HG03571 (cell line): ENCODE results near the gene ITGB3BP.
"Not testable (repeated sequence)": the region's sequence is repeated elsewhere in the genome, so short reads cannot be mapped to it uniquely, and the experiment has no call there.

Experiments used
- ATAC-seq: cut with Tn5 transposase; IDR thresholded peaks from one replicate; pipeline ENCODE4 v1.9.1; 2021; ENCODE audit not compliant: unreplicated experiment

ITGB3BP gene

DNA sequence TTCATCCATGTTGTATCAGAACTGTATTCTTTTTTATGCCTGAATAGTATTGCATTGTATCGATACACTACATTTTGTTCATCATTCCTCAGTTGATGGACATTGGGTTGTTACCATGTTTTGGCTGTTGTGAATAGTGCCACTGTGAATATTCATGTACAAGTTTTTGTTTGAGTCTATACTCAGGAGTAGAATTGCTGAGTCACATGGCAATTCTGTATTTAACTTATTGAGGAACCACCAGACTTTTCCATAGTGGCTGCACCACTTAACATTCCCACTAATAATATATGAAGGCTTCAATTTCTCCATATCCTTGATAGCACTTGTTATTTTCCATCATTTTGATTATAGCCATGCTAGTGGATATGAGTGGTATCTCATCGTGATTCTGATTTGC lies 99.4 kb downstream of the ITGB3BP start:
- no peak for ATAC-seq

- not testable (repeated sequence) for ATAC-seq
Measured at GRCh38 chr1:63420746-63421145, 102.3 kb downstream of the ITGB3BP start.

DNA sequence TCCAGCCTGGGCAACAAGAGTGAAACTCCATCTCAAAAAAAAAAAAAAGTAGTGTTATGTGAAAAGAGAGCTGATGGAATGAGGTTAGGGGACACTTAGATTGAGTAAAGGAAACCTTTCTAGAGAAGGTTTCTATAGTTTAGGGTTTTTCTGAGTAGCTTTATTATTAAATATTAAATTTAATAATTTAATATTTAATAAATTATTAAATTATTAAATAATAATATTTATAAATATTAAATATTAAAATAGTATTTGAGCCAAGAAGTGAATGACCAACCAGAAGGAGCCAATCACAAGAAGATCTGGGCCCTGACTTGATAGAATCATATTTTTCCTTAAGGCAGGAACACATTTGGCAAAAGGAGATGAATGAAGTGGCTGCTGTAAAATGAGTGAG lies 104.9 kb downstream of the ITGB3BP start:
- ATAC-seq: no peak

- no peak for ATAC-seq
Measured at GRCh38 chr1:63414691-63415365, 108.2 kb downstream of the ITGB3BP start.

- ATAC-seq: no peak
Measured at GRCh38 chr1:63413394-63413793, 109.6 kb downstream of the ITGB3BP start.

DNA sequence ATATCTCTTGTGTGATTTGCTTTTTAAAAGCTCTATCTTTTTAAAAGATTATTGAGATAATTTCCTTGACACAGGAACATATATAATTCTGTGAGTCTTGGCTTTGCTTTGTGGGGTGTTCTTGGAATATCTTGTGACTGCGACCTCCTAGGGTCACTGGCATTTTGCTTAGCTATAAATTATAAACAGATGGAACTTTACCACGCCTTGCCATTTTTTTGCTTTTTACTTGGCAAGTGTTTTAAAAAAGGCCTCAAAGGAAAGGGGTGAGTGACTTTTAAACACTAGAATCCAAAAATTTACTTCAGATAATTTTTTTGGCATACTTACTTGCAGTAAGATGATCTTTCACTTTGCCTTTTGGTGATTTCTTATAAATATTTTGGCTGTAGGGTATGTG lies 112.0 kb downstream of the ITGB3BP start:
- ATAC-seq: no peak

DNA sequence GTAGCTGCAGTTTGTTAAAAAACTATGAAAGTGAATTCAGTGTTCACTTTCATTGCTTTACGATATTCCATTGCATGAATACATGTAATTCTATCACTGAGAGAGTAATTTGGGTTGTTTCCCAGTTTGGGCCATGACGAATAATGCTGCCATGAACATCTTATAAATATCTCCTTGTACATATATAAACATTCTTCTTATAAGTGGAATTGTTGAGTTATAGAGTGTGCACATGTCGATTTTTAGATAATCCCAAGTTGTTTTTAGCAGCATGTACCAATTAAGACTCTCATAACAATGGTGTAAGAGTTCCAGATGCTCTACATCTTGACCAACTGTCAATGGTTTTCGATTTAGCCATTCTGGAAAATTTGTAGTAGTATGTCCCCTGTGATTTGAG lies 114.7 kb downstream of the ITGB3BP start:
- ATAC-seq: no peak

DNA sequence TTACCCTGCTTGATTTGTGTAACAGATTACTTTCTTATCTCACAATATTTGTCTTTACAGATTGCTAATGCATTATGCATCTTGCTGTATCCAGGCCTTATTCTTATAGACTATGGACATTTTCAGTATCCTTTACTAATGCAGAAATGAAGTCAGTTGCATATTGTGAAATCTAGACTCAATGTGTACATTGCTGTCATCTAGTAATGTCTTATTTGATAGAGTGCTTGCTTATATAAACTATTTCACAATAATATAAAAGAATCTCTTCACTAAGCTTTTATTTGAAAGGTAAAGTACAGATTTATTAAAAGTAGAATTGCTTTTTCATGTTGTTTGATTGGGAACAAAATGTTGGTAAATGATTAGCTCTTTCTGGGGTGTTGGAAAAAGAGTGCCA lies 116.0 kb downstream of the ITGB3BP start:
- no peak for ATAC-seq

GRCh38 chr1:63405987-63406386 lies 117.0 kb downstream of the ITGB3BP start:
- no peak for ATAC-seq

DNA sequence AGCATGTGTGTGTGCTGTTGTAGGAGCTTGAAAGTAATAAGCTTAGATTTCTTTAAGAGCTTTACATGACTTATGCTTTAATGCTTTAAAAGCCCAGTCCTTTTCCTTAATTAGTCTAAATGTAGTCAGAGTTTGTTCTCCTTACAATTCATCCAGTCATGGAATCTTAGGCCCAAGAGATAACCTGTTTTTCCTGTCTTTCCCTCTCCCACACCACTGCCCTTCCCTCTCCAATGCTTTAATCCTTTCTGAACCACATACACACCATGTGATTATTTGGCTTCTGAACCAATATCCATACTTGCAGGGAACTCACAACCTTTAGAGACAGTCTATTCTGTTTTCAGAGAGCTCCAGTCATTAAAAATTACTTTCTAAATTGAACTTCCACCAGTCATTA lies 118.0 kb downstream of the ITGB3BP start:
- no peak for ATAC-seq

GRCh38 chr1:63403386-63403785 lies 119.6 kb downstream of the ITGB3BP start:
- no peak for ATAC-seq

GRCh38 chr1:63401945-63402344 lies 121.1 kb downstream of the ITGB3BP start:
- ATAC-seq: no peak
